ENCODE measurements around the gene SLAMF7. TPM values are rescaled to one million over a fixed set of nuclear protein-coding genes. Genes with fewer than 3 reads are reported as not detected.
A peak's percentile ranks its signal among the peaks of the same experiment; 100 is the strongest.

Gene SLAMF7
- total RNA-seq, 2 donors from 2014 or later: 70.9 to 112 TPM

GRCh38 chr1:160734301-160734700 is 4.7 kb upstream of the SLAMF7 start:
- Mint-ChIP-seq H3K27ac (peak overlapping the region; percentile 21 to 81), H3K36me3 (peaks cover 49 to 61% of the 10 kb centered on the region in 2 donors), H3K9me3 (peaks cover 36 to 39% of the 10 kb centered on the region in 2 donors)
- DNase-seq (ENCODE audit: low spot score in 2 of 2) (no peak), ATAC-seq (no peak)

GRCh38 chr1:160738271-160738670 is 776 bp upstream of the SLAMF7 start:
- Mint-ChIP-seq H3K27ac (peak overlapping the region in 1 of 2 donors; percentile 92), H3K9me3 (peaks cover 28 to 30% of the 10 kb centered on the region in 2 donors), H3K36me3 (peaks cover 51 to 69% of the 10 kb centered on the region in 2 donors)
- DNase-seq (ENCODE audit: low spot score in 2 of 2): no peak
- no peak for ATAC-seq

DNA sequence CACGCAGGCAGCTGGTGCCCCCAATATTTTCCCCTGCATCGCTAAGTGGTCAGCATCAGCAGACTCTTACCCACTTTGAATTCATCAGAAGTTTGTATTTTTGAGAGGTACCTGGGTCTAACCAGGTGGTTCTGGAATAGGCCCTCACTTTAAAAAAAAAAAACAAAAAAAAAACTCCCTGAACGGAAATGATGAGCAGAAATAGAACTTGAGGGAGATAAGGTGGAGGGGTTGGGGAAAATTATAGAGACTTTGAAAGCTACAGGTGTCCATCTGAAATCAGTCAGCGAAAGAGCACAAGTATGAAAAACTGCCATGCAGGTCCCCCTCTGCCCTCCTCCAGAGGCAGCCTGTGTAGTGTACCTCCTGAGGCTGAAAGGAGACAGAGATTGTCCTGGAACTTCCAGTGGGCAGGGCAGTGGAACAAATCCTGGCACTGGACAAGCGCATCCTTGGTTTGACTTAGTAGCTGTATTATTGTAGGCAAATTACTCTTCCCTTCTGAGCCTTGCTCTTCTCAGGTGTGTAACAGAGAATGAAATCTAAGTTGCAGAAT is 1.2 kb downstream of the SLAMF7 start:
- peak overlapping the region; percentile 92 to 95 for H3K27ac Mint-ChIP-seq
- H3K36me3 Mint-ChIP-seq: peaks cover 51% of the 10 kb centered on the region in 2 donors
- no peak for DNase-seq (ENCODE audit: low spot score in 2 of 2)
- H3K9me3 Mint-ChIP-seq: peaks cover 19 to 20% of the 10 kb centered on the region in 2 donors
- peak in 1 of 2 donors; percentile 30 for ATAC-seq

GRCh38 chr1:160741092-160741501 is 2.0 kb downstream of the SLAMF7 start:
- H3K9me3 Mint-ChIP-seq: peaks cover 15 to 17% of the 10 kb centered on the region in 2 donors
- ATAC-seq (peak; percentile 31 to 55), DNase-seq (ENCODE audit: low spot score in 2 of 2) (no peak)
- H3K27ac Mint-ChIP-seq: peak overlapping the region; percentile 92 to 95
- peaks cover 42 to 47% of the 10 kb centered on the region in 2 donors for H3K36me3 Mint-ChIP-seq

DNA sequence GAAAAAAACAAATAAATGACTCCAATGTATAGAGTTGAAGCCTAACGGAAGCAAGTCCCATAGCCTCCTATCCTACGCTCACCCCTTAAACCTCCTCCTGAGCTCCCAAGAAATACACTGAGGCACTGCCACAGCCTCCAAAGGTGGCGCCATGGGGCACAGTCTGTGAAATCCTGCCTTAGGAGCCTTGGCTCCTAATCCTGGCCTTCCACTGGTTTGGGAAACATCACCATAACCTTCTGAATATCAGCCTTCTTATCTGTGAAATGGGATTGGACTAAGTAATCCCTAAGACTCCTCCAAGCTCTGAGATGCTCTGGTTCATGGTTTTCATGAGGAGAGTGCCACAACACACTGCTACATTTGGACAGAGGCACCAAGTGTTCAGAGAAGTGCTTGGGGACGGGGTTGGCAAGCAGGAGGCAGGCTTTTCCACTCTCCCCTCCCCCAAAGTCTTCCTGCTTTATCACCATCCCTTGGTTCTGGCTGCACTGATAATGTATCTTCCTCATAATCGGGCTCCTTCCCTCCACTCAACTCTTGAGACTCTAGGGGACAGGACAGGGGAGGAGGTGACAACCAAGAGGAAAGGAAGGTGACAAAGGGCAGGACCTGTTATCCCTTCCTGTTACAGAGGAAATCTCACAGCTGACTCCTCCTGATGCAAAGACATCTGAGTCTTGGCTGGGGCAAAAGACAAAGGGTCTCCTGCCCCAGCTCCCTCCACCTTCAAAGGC is 2.7 kb downstream of the SLAMF7 start:
- Mint-ChIP-seq H3K36me3 (peaks cover 35 to 42% of the 10 kb centered on the region in 2 donors), H3K9me3 (peaks cover 11 to 15% of the 10 kb centered on the region in 2 donors), H3K27ac (peak overlapping the region; percentile 61 to 92)
- DNase-seq (ENCODE audit: low spot score in 2 of 2) (no peak), ATAC-seq (no peak)

DNA sequence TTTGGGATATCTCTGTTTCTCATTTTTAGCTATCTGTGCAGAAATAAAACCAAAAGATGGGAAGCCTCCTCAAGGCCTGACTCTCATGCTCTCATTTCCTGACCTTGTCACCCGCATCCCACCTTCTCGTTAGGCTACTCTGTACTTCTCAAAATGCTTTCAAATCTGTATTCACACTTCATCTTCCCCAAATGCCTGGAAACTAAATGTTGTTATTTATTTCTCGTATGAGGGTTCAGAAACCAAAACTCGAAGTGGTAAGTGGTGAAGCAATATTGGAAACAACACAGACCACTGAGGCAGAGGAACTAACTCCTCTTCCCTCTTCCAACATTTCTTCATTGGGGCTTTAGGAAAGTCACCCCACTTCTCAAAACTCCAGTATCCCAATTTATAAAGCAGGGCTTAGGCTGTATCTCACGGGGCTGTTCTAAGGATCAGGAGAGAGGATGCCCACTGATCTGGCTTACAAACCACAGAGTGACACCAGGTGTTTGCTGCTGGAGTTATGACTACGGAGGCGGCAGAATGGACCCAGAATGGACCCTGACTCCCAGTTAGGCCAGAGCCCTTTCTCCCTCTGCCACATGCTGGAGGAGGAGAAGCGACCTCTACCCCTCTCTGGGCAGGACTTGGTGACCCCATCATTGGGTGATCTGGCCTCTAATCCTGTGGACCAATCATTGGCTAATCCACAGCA is 3.5 kb downstream of the SLAMF7 start:
- Mint-ChIP-seq H3K9me3 (peaks cover 7 to 11% of the 10 kb centered on the region in 2 donors), H3K36me3 (peaks cover 28 to 37% of the 10 kb centered on the region in 2 donors), H3K27ac (peak overlapping the region; percentile 34 to 92)
- ATAC-seq: no peak
- no peak for DNase-seq (ENCODE audit: low spot score in 2 of 2)

DNA sequence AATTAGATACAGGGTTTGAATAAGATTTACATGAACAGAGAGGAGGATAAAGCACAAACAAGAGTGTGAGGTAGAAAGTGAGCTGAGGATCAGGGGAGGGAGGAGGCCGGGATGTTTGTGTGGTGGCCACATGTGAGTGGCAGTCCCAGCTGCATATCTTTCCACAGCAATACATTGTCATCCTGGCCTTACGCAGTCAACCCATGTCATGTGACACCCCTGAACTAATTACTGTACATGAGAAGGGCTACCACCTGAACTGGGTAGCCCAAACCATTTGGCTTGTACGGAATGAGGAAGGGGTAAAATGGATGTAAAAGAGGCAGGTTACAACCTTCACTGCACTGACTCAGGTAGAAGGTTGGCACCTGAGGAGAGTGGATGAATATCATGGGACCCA is 4.2 kb downstream of the SLAMF7 start:
- no peak for DNase-seq (ENCODE audit: low spot score in 2 of 2)
- Mint-ChIP-seq H3K36me3 (peaks cover 30 to 43% of the 10 kb centered on the region in 2 donors), H3K27ac (peak overlapping the region; percentile 34 to 92), H3K9me3 (peaks cover under 1 to 8% of the 10 kb centered on the region in 2 donors)
- ATAC-seq: peak in 1 of 2 donors; percentile 19

GRCh38 chr1:160744199-160744851 is 5.3 kb downstream of the SLAMF7 start:
- H3K9me3 Mint-ChIP-seq: peaks cover 0 to 7% of the 10 kb centered on the region in 2 donors
- peaks cover 40 to 53% of the 10 kb centered on the region in 2 donors for H3K36me3 Mint-ChIP-seq
- H3K27ac Mint-ChIP-seq: peak overlapping the region; percentile 68 to 92
- DNase-seq (ENCODE audit: low spot score in 2 of 2) (no peak), ATAC-seq (peak; percentile 75 to 78)

DNA sequence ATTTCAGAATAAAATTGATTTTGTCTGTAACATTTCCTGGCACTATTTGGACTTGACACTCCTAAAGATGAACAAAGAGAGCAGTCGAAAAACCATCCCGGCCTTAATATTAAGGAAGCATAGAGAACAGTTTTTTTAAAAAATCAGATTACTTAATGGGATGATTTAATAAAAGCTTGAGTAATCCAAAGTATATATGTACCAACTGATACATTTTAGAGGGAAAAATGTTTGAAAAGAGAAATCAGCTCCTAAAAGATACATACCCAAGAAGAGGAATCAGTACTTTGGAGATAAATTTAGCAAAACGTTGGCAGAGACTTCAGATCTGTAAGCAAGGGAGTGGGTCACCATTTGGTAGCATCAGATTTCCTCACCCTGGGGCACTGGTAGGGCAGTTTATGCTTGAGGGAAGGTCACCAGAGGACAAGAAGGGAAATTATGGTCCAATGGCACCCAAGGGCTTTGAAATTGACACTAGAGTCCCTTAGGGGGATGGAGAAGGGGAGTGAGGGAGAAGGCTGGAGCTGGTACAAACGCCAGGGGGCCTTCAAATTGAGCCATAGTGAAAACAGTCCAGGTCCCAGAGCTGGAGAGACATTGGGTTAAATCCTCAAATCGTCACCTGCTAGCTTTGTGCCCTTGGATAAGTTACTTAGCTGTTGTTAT is 5.9 kb downstream of the SLAMF7 start:
- peaks cover 0 to 7% of the 10 kb centered on the region in 2 donors for H3K9me3 Mint-ChIP-seq
- no peak for DNase-seq (ENCODE audit: low spot score in 2 of 2)
- peak overlapping the region in 1 of 2 donors; percentile 92 for H3K27ac Mint-ChIP-seq
- peaks cover 42 to 53% of the 10 kb centered on the region in 2 donors for H3K36me3 Mint-ChIP-seq
- ATAC-seq: no peak

GRCh38 chr1:160745551-160745950 is 6.5 kb downstream of the SLAMF7 start:
- Mint-ChIP-seq H3K9me3 (peaks cover 0 to 7% of the 10 kb centered on the region in 2 donors), H3K27ac (peak overlapping the region in 1 of 2 donors; percentile 92), H3K36me3 (peaks cover 48 to 59% of the 10 kb centered on the region in 2 donors)
- ATAC-seq (no peak), DNase-seq (ENCODE audit: low spot score in 2 of 2) (no peak)

GRCh38 chr1:160746836-160747500 is 7.9 kb downstream of the SLAMF7 start:
- no peak for DNase-seq (ENCODE audit: low spot score in 2 of 2)
- H3K36me3 Mint-ChIP-seq: peaks cover 48 to 64% of the 10 kb centered on the region in 2 donors
- no peak for ATAC-seq
- no peak overlapping the region for H3K27ac Mint-ChIP-seq
- H3K9me3 Mint-ChIP-seq: peaks cover 0 to 10% of the 10 kb centered on the region in 2 donors

- no peak for DNase-seq (ENCODE audit: low spot score in 2 of 2)
- Mint-ChIP-seq H3K9me3 (peaks cover 0 to 10% of the 10 kb centered on the region in 2 donors), H3K27ac (peak overlapping the region; percentile 3 to 48), H3K36me3 (peaks cover 48 to 66% of the 10 kb centered on the region in 2 donors)
- no peak for ATAC-seq
These were observed 8.7 kb downstream of the SLAMF7 start for GRCh38 chr1:160747717-160748116.

GRCh38 chr1:160748181-160748877 is 9.3 kb downstream of the SLAMF7 start:
- H3K9me3 Mint-ChIP-seq: peaks cover 0 to 7% of the 10 kb centered on the region in 2 donors
- ATAC-seq (no peak), DNase-seq (ENCODE audit: low spot score in 2 of 2) (no peak)
- H3K36me3 Mint-ChIP-seq: peaks cover 48 to 66% of the 10 kb centered on the region in 2 donors
- H3K27ac Mint-ChIP-seq: peak overlapping the region; percentile 48 to 57

GRCh38 chr1:160748878-160749269 is 9.8 kb downstream of the SLAMF7 start:
- DNase-seq (ENCODE audit: low spot score in 2 of 2): no peak
- Mint-ChIP-seq H3K27ac (peak overlapping the region in 1 of 2 donors; percentile 48), H3K9me3 (peaks cover 3 to 5% of the 10 kb centered on the region in 2 donors), H3K36me3 (peaks cover 53 to 67% of the 10 kb centered on the region in 2 donors)
- ATAC-seq: no peak

DNA sequence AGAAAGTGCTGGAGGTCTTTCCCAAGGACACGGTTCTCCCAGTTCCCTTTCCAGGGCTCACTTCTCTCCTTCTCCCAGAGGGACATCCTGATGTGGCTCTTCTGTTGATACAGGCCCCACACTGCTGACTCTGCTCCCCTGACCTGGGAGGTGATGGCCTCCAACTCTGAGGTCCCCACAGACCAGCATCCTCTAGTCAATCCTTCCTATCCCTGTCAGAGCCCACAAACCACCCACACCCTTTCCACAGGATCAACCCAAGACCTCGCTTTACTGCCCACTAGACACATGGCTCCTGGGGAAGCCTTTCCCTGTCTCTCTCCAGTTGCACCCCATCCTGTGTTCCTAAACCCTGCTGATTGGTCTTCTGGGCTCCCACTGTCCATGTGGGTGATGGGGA is 11.6 kb downstream of the SLAMF7 start:
- peak in 1 of 2 donors; percentile 57 for ATAC-seq
- H3K9me3 Mint-ChIP-seq: peaks cover 3 to 4% of the 10 kb centered on the region in 2 donors
- peaks cover 52 to 63% of the 10 kb centered on the region in 2 donors for H3K36me3 Mint-ChIP-seq
- peak in 1 of 2 donors; percentile 61 for DNase-seq (ENCODE audit: low spot score in 2 of 2)
- H3K27ac Mint-ChIP-seq: peak overlapping the region; percentile 84
